Glutamatergic neuron (in vitro differentiated cells): ENCODE data around the gene MMP14. TPM values are rescaled to one million over a fixed set of nuclear protein-coding genes. Genes with fewer than 3 reads are reported as not detected.

Experiments used
- DNase-seq: peaks from one replicate; pipeline ENCODE4 v3.0.0; 2022
- H3K27ac Mint-ChIP-seq: one replicate; pipeline ENCODE4 v1.8.0; 2020; ENCODE audit warnings: mild to moderate bottlenecking, mixed read lengths, inconsistent platforms; ENCODE audit not compliant: unreplicated experiment
- H3K27me3 Mint-ChIP-seq: one replicate; pipeline ENCODE4 v1.8.0; 2020; ENCODE audit warnings: mild to moderate bottlenecking, moderate library complexity, mixed read lengths, inconsistent platforms; ENCODE audit not compliant: unreplicated experiment
- H3K36me3 Mint-ChIP-seq: one replicate; pipeline ENCODE4 v1.8.0; 2020; ENCODE audit warnings: mild to moderate bottlenecking, mixed read lengths, inconsistent platforms; ENCODE audit not compliant: unreplicated experiment
- H3K4me1 Mint-ChIP-seq: one replicate; pipeline ENCODE4 v1.8.0; 2020; ENCODE audit warnings: mild to moderate bottlenecking, low read depth, mixed read lengths, inconsistent platforms; ENCODE audit not compliant: unreplicated experiment
- H3K4me3 Mint-ChIP-seq: one replicate; pipeline ENCODE4 v1.8.0; 2020; ENCODE audit warnings: mild to moderate bottlenecking, mixed read lengths, inconsistent platforms; ENCODE audit not compliant: unreplicated experiment
- H3K9me3 Mint-ChIP-seq: one replicate; pipeline ENCODE4 v1.8.0; 2020; ENCODE audit warnings: mild to moderate bottlenecking, moderate library complexity, mixed read lengths, inconsistent platforms; ENCODE audit not compliant: unreplicated experiment
- total RNA-seq: library from RNA; stranded (reverse); fragmentation: NEBNext Ultra II Directional; extraction: Animal tissue kit (Norgen Biotek cat#: 25700); gene quantifications from one replicate; pipeline ENCODE4 v1.2.1, GENCODE V29; 2021; ENCODE audit not compliant: unreplicated experiment
- TF ChIP-seq, protein P1 (sequence below): fragments of 200-600 bp; sonication (generic); IDR thresholded peaks from one replicate; pipeline ENCODE4 v1.5.0; 2021; ENCODE audit not compliant: partially characterized antibody, unreplicated experiment

The MMP14 gene
- total RNA-seq, 1 donor from 2014 or later, result 162 TPM

DNA sequence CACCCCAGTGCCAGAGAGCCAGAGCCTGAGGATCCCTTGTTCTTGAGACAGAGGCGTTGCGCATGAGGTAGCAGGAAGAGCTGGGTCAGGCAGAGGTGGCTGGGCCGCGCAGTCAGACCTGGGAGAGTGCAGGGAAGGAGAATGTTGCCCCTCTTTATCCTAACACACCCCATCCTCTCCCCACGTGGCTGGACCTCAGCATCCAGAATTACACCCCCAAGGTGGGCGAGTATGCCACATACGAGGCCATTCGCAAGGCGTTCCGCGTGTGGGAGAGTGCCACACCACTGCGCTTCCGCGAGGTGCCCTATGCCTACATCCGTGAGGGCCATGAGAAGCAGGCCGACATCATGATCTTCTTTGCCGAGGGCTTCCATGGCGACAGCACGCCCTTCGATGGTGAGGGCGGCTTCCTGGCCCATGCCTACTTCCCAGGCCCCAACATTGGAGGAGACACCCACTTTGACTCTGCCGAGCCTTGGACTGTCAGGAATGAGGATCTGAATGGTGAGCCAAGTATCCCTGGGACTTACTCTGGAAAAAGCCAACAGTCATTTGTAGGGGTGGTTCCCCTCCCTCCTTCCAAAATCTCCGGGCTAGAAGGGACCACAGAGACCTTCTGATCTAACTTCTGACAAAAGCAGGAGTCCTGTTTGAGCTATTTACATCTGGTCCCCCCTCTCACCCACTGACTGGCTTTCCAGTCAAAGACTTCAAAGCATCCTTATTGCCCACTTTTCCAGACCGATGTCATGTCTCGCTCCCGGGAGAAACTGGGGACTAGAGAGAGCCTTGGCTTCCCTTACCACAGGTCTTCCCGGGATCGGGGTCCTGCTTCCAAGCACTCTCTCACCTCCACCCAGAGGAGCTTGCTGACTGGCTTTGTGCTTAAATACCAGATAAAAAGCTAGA is 6.1 kb downstream of the MMP14 start:
- Mint-ChIP-seq H3K9me3 (peaks cover 6% of the 10 kb centered on the region), H3K4me1 (peaks cover 4% of the 10 kb centered on the region), H3K27ac (no peak overlapping the region), H3K36me3 (no peaks in the 10 kb centered on the region), H3K27me3 (peaks cover 8% of the 10 kb centered on the region), H3K4me3 (no peak overlapping the region)
- TF ChIP-seq, protein P1, sequence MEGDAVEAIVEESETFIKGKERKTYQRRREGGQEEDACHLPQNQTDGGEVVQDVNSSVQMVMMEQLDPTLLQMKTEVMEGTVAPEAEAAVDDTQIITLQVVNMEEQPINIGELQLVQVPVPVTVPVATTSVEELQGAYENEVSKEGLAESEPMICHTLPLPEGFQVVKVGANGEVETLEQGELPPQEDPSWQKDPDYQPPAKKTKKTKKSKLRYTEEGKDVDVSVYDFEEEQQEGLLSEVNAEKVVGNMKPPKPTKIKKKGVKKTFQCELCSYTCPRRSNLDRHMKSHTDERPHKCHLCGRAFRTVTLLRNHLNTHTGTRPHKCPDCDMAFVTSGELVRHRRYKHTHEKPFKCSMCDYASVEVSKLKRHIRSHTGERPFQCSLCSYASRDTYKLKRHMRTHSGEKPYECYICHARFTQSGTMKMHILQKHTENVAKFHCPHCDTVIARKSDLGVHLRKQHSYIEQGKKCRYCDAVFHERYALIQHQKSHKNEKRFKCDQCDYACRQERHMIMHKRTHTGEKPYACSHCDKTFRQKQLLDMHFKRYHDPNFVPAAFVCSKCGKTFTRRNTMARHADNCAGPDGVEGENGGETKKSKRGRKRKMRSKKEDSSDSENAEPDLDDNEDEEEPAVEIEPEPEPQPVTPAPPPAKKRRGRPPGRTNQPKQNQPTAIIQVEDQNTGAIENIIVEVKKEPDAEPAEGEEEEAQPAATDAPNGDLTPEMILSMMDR, result no peak
- DNase-seq, result no peak

DNA sequence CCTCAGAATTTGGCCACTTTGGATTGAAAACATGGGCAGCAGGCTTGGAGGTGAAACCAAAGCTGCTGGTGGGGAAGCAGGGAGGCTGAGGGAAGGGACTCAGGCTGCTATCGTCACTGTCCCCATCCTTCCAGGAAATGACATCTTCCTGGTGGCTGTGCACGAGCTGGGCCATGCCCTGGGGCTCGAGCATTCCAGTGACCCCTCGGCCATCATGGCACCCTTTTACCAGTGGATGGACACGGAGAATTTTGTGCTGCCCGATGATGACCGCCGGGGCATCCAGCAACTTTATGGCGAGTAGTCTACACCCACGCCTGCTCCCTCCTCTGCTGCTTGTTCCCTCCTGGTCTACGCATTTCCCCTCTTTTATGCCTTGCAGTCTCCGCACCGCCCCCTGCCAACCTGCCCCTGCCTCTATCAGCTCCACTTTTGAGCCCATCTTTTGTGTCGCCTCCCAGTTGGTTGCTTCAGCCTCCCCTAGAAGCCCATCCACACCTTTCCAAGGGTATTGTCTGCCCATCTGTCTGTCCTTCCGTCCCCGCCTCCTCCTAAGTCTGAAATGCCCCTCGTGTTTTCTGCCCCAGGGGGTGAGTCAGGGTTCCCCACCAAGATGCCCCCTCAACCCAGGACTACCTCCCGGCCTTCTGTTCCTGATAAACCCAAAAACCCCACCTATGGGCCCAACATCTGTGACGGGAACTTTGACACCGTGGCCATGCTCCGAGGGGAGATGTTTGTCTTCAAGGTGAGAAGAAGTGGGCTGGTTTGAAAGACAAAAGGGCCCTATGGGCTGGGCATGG is 6.9 kb downstream of the MMP14 start:
- H3K4me3 Mint-ChIP-seq, result no peak overlapping the region
- H3K4me1 Mint-ChIP-seq, result peaks cover 6% of the 10 kb centered on the region
- H3K27me3 Mint-ChIP-seq, result peaks cover 8% of the 10 kb centered on the region
- H3K27ac Mint-ChIP-seq, result no peak overlapping the region
- no peak for DNase-seq
- TF ChIP-seq, protein P1, result no peak
- H3K36me3 Mint-ChIP-seq, result no peaks in the 10 kb centered on the region
- peaks cover 2% of the 10 kb centered on the region for H3K9me3 Mint-ChIP-seq

DNA sequence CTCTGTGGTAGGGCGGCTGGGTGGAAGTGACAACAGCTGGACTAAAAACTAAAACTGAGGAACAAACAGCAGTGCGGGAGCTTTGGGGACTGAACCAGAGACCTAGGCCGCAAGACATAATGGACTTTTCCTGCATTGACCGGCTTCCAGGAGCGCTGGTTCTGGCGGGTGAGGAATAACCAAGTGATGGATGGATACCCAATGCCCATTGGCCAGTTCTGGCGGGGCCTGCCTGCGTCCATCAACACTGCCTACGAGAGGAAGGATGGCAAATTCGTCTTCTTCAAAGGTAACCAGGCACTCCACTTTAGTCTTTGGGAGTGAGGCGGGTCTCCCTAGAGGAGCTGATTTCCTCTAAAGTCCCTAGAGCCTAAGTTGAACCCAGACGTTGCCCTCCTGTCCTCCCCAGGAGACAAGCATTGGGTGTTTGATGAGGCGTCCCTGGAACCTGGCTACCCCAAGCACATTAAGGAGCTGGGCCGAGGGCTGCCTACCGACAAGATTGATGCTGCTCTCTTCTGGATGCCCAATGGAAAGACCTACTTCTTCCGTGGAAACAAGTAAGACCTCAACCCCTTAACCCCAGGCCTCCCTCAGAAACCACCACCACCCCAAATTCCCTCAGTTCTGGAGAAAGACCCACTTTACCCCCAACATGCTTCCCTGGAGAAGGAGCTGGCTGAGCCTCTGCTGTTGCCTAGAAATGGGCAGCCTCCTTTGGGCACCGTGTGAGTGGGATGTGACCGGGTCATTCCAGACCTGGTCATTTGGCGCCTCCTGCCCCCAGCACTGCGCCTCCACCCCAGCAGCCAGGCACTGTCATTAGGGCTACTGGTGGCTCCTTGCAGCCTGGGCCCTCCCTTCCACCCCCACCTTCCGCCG is 8.1 kb downstream of the MMP14 start:
- no peak for DNase-seq
- TF ChIP-seq, protein P1, result no peak
- no peak overlapping the region for H3K4me3 Mint-ChIP-seq
- peaks cover 3% of the 10 kb centered on the region for H3K4me1 Mint-ChIP-seq
- no peak overlapping the region for H3K27ac Mint-ChIP-seq
- H3K36me3 Mint-ChIP-seq, result no peaks in the 10 kb centered on the region
- H3K9me3 Mint-ChIP-seq, result peaks cover 2% of the 10 kb centered on the region
- peaks cover 5% of the 10 kb centered on the region for H3K27me3 Mint-ChIP-seq

DNA sequence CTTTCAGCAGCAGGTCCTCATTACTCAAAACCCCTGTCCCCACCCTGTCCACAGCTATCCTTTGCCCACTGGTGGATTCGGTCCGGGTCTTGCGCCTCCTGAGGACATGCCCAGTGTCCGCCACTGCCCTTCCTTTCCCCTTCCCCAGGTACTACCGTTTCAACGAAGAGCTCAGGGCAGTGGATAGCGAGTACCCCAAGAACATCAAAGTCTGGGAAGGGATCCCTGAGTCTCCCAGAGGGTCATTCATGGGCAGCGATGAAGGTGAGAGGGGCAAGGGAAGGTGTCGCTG is 8.7 kb downstream of the MMP14 start:
- TF ChIP-seq, protein P1, result no peak
- Mint-ChIP-seq H3K4me1 (peaks cover 3% of the 10 kb centered on the region), H3K9me3 (peaks cover 2% of the 10 kb centered on the region), H3K27me3 (peaks cover 5% of the 10 kb centered on the region), H3K27ac (no peak overlapping the region), H3K36me3 (no peaks in the 10 kb centered on the region), H3K4me3 (no peak overlapping the region)
- no peak for DNase-seq
